Ectodermal cell (in vitro differentiated cells): ENCODE data around the gene PROZ.

Experiments used
- H3K27ac ChIP-seq: 2 replicates; pipeline ENCODE4 v1.7.0; 2013; ENCODE audit warnings: mild to moderate bottlenecking, low read depth, low read length; ENCODE audit not compliant: insufficient read depth, poor library complexity, severe bottlenecking
- H3K27me3 ChIP-seq: 2 replicates; pipeline ENCODE4 v1.7.0; 2013; ENCODE audit warnings: mild to moderate bottlenecking, low read length; ENCODE audit not compliant: insufficient read depth, control insufficient read depth, poor library complexity, severe bottlenecking
- H3K36me3 ChIP-seq: one replicate; pipeline ENCODE4 v1.7.0; 2013; ENCODE audit warnings: low read length; ENCODE audit not compliant: control insufficient read depth, insufficient read depth
- H3K4me1 ChIP-seq: one replicate; pipeline ENCODE4 v1.7.0; 2013; ENCODE audit warnings: low read length; ENCODE audit not compliant: control insufficient read depth, insufficient read depth
- H3K4me3 ChIP-seq: 2 replicates; pipeline ENCODE4 v1.7.0; 2013; ENCODE audit warnings: low read depth, low read length, control low read depth; ENCODE audit not compliant: insufficient read depth
- H3K9me3 ChIP-seq: 2 replicates; pipeline ENCODE4 v1.7.0; 2013; ENCODE audit warnings: mild to moderate bottlenecking, low read length, moderate library complexity; ENCODE audit not compliant: control insufficient read depth
- WGBS, 2 experiments: methylation state at CpG; one replicate each; pipeline ENCODE4 v1.1.7; 2013; ENCODE audit warnings: missing lambda C conversion rate in 2 of 2; 5-methylcytosine and 5-hydroxymethylcytosine counted together

PROZ gene

DNA sequence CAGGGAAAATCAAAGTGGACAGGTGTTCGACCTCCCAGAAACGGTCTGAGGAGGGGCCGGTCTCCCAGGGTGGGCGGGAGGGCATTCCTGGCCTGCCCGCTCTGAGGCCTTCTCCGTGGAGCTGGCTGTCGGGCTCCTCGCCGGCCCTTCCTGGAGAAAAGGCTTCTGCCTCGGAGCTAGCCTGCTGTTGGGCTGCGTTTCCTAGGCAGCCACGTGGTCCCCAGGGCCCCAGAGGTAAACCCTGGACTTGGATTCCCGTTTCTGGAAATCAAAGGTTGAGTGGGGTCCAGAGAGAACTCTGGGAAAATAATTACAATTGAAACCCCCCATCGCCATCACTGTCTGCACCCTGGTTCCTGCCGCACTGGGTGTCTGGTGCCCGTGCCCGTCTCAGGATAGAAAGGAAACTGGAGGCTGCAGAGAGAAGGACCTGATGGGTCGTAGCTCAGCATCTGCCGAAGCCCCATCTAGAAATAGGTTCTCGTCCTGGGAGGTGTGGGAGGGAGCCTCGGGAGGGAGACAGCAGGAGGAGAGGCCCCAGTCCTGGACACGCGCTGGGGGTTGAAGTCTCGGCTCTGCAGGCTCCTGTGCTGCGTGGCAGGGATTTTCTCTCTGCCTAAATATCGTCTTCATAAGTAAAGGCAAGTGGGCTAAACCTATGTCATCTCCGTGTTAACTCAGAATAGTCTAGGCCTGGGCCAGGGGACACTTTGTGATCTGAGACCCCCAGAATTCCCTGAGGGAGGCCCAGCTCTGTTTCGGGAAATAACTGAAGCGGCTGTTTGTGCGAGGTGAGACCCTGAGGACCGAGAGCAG, 7.7 kb upstream of the PROZ start:
- H3K27ac ChIP-seq: no peak overlapping the region
- H3K27me3 ChIP-seq: peaks cover 28% of the 10 kb centered on the region
- no peaks in the 10 kb centered on the region for H3K36me3 ChIP-seq
- no peaks in the 10 kb centered on the region for H3K9me3 ChIP-seq
- peaks cover 10% of the 10 kb centered on the region for H3K4me1 ChIP-seq
- 91% methylated on average over 31 of the region's 31 CpGs for WGBS, 2 experiments
- H3K4me3 ChIP-seq: no peak overlapping the region

GRCh38 chr13:113151745-113152690, 6.4 kb upstream of the PROZ start:
- H3K27me3 ChIP-seq: peaks cover 28% of the 10 kb centered on the region
- no peaks in the 10 kb centered on the region for H3K36me3 ChIP-seq
- WGBS, 2 experiments: 80 to 82% methylated on average over 28 of the region's 28 CpGs
- no peak overlapping the region for H3K4me3 ChIP-seq
- H3K27ac ChIP-seq: no peak overlapping the region
- peaks cover 10% of the 10 kb centered on the region for H3K4me1 ChIP-seq
- H3K9me3 ChIP-seq: no peaks in the 10 kb centered on the region

DNA sequence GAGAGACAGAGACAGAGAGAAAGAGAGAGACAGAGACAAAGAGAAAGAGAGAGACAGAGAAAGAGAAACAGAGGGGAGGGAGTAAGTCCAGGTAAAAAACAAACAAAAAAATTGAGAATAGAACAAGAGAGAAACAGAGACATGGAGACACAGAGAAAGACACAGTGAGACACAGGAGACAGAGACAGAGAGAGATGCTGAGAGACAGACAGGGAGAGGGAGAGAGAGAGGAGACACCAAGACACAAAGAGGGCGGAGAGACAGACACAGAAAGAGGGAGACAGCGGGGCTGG, 5.8 kb upstream of the PROZ start:
- no peaks in the 10 kb centered on the region for H3K9me3 ChIP-seq
- H3K27me3 ChIP-seq: peaks cover 28% of the 10 kb centered on the region
- H3K4me3 ChIP-seq: peak overlapping the region; percentile 29
- H3K27ac ChIP-seq: no peak overlapping the region
- 19 to 25% methylated on average over 2 of the region's 2 CpGs for WGBS, 2 experiments
- H3K36me3 ChIP-seq: no peaks in the 10 kb centered on the region
- H3K4me1 ChIP-seq: peaks cover 10% of the 10 kb centered on the region

DNA sequence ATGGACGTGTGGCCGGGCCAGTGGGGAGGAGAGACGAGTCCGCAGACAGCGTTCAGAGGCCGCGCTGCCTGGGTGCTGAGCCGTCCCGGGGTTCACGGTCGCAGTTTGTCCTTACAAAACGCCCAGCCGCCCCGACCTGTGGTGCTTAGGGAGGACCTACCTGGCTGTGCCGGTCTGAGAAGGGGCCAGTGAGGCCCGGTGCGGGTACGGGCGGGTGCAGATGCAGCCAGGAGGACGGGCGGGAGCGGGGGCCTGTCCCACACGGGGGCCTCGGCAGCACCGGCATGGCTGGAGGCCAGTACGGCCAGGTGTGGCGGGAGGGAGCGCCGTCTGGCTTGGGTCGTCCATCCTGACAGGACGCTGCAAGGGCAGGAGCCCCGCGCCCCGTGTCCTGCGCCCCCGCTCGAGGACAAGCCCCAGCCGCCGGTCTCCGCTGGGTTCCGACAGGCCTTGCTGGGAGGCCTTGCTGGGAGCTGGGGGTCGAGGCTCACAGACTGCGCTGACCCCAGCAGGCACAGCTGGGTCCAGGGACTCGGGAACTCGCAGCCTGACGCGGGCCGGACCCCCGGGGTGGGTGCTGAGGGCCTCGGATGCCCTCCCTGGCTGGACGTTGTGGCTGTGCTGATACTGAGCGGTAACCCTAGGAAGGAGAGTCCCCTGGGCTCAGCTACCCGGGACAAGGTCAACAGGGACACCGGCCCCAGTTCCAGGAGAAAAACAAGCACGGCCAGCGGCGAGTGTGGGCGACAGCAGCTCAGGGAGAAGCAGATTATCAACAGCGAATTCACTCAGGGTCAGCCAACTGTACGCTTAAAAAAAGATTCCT, 5.3 kb upstream of the PROZ start:
- WGBS, 2 experiments: 6 to 8% methylated on average over 60 of the region's 60 CpGs

DNA sequence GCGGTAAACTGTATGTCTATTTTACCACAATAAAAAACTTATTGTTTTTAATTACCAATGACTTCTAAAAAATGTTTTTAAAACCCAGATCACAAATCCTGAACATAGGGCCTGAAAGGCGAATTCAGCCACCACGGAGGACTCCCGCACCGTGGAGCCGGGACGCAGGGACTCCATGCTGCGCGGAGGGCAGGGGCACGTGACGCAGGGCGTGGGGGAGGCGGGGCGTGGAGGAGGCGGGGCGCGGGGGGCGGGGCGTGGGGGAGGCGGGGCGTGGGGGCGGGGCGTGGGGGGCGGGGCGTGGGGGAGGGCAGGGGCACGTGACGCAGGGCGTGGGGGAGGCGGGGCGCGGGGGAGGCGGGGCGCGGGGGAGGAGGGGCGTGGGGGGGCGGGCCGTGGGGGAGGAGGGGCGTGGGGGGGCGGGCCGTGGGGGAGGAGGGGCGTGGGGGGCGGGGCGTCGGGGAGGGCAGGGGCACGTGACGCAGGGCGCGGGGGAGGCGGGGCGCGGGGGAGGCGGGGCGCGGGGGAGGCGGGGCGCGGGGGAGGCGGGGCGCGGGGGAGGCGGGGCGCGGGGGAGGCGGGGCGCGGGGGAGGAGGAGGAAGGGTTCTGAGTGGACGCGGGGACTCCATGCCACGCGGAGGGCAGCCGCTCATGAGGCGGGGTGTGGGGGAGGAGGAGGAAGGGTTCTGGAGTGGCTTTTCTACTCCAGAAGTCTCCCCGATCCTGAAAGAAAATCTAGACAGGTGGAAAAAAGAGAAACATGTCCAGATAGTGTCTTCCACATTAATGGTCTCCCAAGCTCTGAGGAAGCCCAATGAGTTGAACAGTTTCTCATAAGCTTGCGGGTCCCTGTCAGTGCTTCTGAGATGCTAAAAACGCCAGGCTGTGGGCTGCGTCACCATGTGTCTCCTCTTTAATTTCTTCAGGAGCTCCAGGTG, 4.4 kb upstream of the PROZ start:
- H3K4me1 ChIP-seq: peaks cover 18% of the 10 kb centered on the region
- 21 to 22% methylated on average over 21 to 22 of the region's 76 CpGs for WGBS, 2 experiments
- peak overlapping the region; percentile 29 for H3K4me3 ChIP-seq
- H3K9me3 ChIP-seq: no peaks in the 10 kb centered on the region
- H3K36me3 ChIP-seq: no peaks in the 10 kb centered on the region
- no peak overlapping the region for H3K27ac ChIP-seq
- H3K27me3 ChIP-seq: peaks cover 28% of the 10 kb centered on the region

More for the DNA sequence above, 5.3 kb upstream of the PROZ start:
- Histone ChIP-seq H3K27me3 (peaks cover 28% of the 10 kb centered on the region), H3K4me1 (peaks cover 11% of the 10 kb centered on the region), H3K36me3 (no peaks in the 10 kb centered on the region), H3K27ac (no peak overlapping the region), H3K9me3 (no peaks in the 10 kb centered on the region), H3K4me3 (peak overlapping the region; percentile 29)

DNA sequence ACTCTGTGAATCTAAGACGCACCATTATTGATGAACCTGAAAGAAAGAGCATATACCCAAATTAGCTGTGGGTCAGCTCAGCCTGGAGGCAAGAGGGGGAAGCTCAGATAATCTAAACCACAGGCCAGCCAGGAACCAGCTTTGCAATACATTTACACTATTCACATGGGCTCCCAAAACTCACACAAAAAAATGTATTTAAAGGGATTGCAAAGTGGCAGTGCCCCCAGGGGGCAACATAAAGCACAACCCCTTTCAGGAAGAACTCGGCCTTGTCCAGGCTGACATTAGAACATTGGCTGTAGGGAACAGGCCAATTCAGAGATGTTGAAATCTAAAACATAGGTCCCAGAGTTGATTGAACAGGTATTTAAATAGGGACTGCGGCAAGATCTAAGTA, 3.2 kb upstream of the PROZ start:
- H3K27ac ChIP-seq: no peak overlapping the region
- H3K36me3 ChIP-seq: no peaks in the 10 kb centered on the region
- peaks cover 28% of the 10 kb centered on the region for H3K27me3 ChIP-seq
- no peaks in the 10 kb centered on the region for H3K9me3 ChIP-seq
- 90 to 91% methylated on average over 3 of the region's 3 CpGs for WGBS, 2 experiments
- H3K4me1 ChIP-seq: peaks cover 21% of the 10 kb centered on the region
- no peak overlapping the region for H3K4me3 ChIP-seq

- Histone ChIP-seq H3K27me3 (peaks cover 26% of the 10 kb centered on the region), H3K36me3 (no peaks in the 10 kb centered on the region), H3K4me1 (peaks cover 21% of the 10 kb centered on the region), H3K4me3 (no peak overlapping the region), H3K27ac (no peak overlapping the region), H3K9me3 (no peaks in the 10 kb centered on the region)
- 93 to 94% methylated on average over 9 of the region's 9 CpGs for WGBS, 2 experiments
Measured at GRCh38 chr13:113155982-113156655, 2.3 kb upstream of the PROZ start.

GRCh38 chr13:113157206-113157928, 1.1 kb upstream of the PROZ start:
- Histone ChIP-seq H3K27ac (no peak overlapping the region), H3K4me1 (peaks cover 21% of the 10 kb centered on the region), H3K27me3 (peaks cover 14% of the 10 kb centered on the region), H3K36me3 (no peaks in the 10 kb centered on the region), H3K4me3 (no peak overlapping the region), H3K9me3 (no peaks in the 10 kb centered on the region)
- WGBS, 2 experiments: 84 to 86% methylated on average over 12 of the region's 12 CpGs
